GM19395 (cell line): ENCODE measurements around the gene ACTR6.
"Not testable (repeated sequence)": the region's sequence is repeated elsewhere in the genome, so short reads cannot be mapped to it uniquely, and the experiment has no call there.

ENCODE experiments used
- ATAC-seq: cut with Tn5 transposase; IDR thresholded peaks from one replicate; pipeline ENCODE4 v1.9.1; 2021; ENCODE audit warnings: mild to moderate bottlenecking, moderate library complexity; ENCODE audit not compliant: unreplicated experiment

The ACTR6 gene

DNA sequence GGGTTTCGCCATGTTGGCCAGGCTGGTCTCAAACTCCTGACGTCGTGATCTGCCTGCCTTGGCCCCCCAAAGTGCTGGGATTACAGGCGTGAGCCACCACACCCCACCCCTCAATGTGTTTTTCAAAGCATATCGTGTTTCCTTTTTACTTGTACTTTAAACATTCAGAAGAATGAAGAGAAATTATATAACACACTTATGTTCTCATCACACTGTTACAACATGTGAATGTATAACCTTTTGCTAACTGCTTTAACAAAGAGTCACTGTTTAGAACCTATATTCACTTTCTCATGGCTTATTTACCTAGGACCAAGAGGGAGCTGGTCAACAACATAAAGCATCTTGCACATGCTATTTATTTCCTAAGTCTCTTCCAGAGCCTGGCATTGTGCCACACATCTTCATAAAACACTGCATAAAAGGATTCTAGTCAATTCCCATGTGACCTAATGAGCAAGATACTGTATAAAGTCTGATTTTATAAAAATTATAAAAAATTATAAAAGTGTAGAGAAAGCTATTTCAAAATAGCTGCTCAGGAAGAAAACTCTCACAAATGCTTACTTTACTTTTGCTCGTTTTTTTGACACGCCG, 16.0 kb upstream of the ACTR6 start:
- no peak for ATAC-seq

DNA sequence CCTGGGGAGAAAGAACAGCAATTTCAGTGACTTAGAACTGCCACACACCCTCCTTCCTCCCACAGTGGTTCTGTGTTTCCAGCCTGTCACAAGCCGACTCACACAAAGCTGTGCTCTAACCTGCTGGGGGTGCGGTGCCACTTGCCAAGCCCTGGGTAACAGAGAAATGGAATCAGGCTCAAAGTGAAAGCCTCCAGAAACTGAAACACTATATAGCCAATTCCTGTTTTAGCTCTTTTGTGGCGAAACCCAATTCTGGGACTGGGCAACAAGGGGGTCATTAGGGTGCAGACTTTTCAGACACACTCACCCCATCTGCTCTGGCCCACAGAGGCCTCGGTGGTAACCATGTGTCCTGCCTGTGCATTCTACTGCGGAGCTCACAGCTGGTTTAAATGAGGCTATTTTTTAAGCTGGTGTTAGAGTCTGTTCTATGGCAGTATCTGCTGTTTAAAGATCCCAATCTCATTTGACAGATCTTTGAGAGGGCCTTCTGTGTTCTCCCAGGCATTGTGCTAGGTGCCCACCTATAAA, 15.2 kb upstream of the ACTR6 start:
- ATAC-seq = peak; percentile 87

DNA sequence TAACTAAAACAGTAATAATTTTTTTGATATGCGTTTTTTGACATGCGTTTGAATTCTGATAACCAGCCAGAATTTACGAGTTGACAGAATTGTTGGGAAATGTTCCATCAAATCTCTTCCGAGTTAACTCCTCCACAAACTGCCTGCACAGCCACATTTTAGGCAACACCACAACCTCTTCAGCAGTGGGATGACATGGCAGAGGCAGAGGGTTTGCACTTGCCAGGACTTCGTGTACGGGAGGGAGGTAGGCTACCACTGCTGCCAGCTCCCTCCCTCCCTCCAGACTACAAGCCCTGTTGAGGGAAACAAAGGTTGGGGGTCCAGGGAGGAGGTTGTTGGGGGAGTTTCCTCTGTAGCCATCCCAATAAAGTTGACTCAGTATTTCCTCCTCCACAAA, 14.5 kb upstream of the ACTR6 start:
- ATAC-seq = no peak

DNA sequence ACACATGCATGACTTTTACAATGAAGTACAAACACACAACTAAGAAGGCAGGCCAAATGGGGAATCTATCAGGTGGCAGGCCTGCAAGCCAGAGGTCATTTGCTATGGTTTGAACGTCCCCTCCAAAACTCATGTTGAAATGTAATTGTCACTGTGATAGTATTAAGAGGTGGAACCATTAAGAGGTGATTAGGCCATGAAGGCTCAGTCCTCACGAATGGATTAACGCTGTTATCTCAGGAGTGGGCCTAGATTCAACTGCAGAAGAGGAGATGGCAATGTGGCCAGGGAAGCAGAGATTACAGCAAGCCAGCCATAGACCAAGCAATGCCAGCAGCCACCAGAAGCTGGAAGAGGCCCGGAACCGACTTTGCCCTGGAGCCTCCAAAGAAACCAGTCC, 13.5 kb upstream of the ACTR6 start:
- ATAC-seq = no peak

DNA sequence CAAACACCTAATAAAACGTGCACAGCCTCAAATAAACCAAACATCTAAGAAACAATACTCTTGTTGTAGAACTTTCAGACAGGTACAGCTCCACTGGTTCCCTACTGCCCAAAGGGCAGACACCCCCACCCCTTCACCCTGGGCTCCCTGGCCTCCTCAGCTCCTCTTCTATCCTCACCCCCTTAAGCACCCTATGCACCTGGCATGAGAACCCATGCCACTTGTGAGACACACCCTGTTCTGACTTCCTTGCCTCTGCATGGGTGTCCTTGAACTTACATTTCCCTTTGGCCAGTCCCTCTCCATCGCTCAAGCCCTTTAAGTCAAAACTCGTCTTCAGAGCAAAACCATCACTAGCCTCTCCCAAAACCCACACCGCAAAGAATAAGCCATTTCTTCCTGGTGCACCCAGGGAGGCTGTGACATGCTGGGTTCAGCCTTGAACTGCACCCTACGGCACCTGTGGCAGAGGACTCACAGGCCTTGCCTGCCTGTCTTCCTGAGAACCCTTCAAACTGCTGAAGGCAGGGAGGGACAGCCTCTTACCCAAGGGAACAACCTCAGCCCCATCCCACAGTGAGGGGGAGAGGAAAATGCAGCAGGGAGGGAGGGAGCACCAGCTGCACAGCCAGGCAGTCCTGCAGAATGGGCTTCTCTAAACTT, 12.6 kb upstream of the ACTR6 start:
- ATAC-seq = no peak

DNA sequence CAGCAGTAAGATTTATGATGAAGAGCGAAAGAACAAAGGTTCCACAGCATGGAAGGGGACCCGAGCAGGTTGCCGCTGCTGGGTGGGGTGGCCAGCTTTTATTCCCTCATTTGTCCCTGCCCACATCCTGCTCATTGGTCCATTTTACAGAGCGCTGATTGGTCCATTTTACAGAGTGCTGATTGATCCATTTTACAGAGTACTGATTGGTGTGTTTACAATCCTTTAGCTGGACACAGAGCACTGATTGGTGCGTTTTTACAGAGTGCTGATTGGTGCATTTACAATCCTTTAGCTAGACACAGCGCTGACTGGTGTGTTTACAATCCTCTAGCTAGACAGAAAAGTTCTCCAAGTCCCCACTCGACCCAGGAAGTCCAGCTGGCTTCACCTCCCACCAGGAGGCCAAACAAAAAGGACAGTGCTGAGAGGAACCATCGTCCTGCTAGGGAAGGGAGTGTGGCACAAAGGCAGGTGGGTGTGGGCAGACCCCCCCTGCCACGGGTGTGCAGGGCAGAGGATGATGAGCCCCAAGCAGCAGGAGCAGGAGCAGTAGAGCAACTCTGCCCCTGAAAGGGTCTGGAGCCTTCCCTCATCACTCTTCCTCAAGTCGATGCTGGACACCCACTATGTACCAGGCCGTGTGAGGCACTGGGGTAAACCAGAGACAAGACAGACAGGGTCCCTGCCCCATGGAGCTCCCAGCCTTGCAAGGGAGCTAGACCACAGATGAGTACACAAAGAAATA, 11.6 kb upstream of the ACTR6 start:
- ATAC-seq = not testable (repeated sequence)

DNA sequence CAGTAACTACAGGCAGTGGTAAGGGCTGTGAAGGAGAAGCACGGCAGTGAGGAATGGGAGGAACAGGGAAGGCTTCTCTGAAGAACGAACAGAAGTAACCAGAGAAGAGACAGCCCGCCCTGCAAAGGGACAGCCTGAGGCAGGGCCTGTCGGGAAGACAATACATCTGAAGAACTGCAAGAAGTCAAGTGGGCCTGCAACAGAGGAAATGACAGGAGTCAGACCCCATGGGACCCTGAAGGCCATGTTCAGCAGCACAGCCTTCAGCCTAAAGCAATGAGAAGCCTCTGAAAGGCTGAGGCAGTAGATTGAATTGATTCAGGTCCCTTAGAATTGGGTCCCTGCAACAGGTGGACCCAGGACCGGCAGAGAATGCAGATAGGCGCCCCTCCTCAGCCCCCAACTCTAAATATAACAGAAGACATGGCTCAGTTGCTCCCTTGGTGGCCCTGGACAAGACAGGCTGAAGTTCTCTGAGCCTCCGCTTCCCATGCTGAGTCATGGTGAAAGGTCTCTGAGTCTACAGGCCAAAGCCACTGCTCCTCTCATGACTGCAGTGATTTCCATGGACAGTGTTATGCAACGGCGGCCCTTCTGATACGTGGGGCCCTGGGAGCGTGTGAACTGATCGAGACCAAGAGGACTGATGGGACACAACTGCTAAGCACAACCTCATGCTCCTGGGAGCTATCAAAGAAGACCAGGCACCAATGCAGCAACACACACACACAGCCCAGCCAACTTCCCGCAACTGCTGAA, 10.8 kb upstream of the ACTR6 start:
- ATAC-seq = no peak

DNA sequence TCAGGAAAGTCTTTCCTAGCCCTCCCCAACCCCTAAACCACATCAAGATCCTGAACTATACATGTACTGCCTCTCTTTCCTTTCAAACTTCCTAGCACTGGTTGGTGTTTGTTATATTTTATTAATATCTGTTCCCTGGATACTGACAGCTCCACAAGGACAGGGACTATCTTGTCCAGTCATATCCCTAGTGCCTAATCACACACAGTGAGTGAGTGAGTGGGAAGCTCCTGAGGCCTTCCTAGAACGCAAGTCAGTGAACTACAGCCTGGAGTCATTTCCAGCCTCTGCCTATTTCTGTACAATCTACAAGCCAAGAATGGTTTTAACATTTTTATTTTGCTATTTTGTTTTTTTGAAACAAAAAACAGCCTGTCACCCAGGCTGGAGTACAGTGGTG, 7.5 kb upstream of the ACTR6 start:
- ATAC-seq = no peak

DNA sequence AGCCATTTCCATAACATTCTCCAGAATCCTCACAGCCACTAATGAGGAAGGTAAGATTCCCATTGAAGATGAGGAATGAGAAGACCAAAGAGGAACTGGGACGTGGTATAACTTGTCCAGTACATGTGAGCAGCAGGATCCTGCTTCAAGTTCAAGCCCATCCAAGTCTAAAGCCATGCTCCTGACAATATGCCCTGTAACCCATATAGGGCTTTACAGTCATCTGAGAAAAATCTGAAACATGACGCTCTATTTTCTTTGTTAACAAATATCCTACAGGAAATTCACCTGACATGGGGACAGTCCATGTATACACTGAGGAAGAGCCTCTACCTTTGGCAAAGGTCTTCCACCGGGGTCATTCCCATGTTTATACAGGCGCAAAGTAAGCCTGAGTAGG, 3.1 kb upstream of the ACTR6 start:
- no peak for ATAC-seq

DNA sequence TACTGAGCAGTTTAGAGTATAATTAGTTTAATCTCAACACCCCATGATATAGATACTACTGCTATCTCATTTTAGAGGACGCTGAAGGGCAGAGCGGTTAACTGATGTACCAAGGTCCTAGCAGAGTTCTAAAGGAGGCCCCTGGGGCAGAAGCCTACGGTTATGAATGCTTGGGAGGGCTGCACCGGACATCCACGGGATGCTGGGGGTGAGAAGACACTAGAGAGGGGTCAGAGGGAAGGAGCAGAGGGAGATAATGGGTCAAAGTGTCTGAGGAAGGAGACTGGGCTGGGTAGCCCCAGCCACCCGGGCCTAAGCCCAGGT, 1.6 kb upstream of the ACTR6 start:
- peak; percentile 14 for ATAC-seq

DNA sequence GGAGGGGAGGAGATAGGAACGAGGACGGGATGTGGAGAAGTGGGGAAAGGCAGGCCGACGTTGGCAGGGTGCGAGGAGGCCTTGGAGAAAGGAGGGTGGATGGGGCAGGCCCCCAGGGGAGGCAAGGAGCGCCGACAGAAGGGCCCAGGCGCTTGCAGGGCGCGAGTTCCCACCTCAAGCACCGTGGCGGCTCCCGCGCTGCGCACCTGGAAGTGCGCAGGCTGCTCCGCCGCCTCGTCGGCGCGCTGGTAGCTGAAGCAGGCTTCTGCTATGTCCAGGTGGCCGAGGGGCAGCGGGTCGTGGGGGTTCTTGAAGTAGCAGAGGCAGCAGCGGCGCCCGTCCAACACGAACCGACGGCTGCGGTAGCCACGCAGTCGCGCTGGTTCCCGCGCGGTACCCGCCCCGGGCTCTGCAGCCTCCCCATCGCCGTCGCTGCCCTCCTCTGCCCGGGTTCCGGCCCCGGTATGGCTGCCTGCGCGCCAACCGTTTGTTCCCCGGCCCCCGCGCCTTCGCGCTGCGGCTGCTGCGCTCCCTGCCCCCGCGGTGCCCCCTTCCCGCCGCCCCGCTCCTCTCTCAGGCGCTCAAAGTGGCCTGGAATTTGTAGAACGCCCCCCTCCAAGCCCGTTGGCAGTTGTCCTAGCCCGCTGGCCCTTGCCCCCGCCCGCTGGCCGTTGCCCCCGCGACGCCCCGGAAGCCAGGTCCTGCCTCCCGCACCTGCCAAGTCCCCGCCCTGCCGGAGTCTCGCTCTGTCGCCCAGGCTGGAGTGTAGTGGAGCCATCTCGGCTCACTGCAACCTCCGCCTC, 1.1 kb upstream of the ACTR6 start:
- peak; percentile 69 for ATAC-seq

DNA sequence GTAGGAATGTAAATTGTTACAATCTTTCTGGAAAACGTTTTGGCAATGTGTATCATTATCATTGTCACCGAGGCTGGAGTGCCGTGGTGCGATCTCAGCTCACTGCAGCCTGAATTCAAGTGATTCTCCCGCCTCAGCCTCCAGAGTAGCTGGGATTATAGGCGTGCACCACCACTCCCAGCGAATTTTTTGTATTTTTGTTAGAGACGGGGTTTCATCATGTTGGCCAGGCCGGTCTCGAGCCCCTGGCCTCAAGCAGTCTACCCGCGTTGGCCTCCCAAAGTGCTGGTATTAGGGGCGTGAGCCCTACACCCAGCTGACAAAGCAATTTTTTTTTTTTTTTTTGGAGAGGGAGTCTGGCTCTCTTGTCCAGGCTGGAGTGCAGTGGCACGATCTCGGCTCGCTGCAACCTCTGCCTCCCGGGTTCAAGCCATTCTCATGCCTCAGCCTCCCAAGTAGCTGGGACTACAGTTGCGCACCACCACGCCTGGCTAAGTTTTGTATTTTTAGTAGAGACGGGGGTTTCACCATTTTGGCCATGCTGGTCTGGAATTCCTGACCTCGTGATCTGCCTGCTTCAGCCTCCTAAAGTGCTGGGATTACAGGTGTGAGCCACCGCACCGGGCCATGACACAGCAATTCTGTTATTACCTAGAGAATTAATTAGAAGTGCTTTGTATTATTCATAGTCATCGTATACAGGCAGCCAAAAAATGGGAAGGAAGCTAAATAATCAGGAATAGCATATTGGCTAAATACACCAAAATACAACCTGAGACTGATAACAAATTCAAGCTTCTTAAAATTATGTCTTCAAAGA, 1.2 kb downstream of the ACTR6 start:
- no peak for ATAC-seq

DNA sequence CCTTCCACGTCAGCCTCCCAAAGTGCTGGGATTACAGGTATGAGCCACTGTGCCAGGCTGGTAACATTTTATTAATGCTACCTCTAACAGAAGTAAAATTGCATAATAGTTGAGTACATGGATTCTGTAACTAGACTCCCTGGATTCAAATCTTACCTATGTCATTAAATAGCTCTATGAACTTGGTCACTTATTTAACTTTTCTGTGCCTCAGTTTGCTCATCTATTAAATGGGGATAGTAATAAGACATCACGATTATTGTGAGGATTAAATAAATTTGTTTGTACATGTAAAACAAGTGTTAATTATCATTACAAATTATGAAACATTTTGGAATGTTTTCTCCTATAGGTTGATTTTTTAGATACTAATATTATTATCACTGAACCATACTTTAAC, 6.7 kb downstream of the ACTR6 start:
- no peak for ATAC-seq

DNA sequence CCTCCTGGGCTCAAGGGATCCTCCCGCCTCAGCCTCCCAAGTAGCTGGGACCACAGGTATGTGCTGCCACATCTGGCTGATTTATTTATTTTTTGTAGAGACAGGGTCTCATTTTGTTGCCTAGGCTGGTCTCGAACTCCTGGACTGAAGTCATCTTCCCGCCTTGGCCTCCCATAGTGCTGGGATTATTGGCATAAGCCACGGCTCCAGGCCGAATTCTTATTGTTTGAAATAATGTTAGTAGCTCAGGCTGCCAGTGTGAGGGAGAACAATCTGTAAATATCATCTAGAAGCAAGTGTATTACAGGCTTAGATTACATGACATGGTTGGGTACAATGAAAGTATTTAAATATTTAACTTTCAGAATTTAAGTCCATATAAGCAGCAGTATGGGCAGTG, 8.2 kb downstream of the ACTR6 start:
- no peak for ATAC-seq

DNA sequence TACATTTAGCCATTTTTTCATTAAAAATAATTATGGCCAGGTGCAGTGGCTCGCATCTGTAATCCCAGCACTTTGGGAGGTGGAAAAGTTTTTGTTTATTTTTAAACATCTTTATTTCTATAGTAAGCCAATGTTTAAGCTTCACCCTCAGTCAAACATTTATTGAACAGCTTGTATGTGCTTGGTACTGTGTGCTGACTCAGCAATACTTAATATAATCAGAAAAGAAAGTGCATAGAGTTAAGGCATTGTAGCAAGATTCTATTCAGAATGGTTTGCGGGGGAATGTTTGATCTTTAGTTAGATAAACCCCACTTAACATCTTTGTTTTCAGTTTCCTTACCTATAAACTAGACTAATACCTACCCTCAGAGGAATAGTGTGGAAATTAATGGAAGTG, 11.1 kb downstream of the ACTR6 start:
- no peak for ATAC-seq

DNA sequence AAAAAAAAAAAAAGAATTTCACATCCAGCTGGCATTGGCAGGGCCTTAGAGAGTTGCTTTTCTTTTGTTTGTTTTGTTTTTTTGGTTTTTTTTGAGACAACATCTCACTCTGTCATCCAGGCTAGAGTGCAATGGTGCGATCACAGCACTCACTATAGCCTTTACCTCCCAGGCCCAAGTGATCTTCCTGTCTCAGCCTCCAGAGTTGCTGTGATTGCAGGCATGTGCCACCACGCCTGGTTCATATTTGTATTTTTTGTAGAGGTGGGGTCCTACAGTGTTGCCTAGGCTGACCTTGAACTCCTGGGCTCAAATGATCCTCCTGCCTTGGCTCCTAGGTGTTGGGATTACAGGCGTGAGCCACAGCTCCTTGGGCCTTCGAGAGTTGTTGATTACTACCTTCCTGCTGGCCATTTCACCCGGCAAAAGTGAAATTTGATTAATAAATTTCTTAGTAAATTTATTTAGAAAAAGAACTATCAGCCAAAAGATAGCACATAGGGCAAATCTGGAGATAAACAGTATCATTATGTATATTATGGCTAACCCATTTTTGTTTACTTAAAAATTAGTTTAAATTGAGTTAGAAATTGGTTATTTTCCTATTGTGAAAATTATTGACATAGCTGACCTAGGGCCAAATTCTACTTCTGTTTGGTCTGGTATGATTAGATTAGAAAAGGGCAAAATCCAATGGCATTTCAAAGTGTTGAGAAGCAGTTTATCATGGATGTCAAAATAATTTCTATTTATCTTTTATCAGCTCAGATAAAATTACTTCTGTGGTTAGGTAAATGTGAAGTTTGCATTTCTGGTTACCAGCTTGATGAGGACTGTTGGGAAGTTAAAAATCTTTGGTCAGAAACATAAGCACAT, 12.6 kb downstream of the ACTR6 start:
- ATAC-seq = no peak

DNA sequence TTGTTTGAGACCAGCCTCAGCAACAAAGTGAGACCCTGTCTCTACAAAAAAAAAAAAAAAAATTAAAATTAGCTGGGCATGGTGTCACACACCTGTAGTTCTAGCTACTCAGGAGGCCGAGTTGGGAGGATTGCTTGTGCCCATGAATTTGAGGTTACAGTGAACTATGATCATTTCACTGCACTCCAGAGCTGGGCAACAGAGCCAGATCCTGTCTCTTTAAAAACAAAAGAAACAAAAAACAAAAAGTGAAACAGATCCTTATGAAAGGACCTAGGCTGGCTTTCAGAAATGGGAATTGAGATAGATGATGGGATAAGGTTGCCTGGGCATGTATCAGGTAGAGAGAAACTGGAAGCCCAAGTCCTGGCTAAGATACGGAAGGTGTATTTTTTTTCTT, 13.9 kb downstream of the ACTR6 start:
- no peak for ATAC-seq

DNA sequence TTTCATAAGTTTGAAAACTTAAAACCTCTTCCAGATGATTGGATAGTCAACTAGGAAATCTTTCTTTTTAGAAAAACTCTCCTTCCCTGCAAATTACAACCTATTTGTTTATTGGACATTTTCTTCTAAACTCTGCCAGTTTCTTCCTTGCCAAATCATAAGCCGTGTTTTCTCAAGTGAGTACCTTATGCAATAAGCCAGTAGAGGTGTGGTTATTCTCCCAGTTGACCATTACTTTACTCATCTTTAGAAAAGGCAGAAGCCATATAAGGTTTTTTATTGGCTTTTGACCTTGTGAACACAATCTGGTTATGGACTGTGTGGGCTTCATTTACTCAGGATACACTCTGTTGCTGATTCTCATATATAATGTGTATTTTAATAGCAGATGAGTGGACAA, 14.6 kb downstream of the ACTR6 start:
- ATAC-seq = no peak

DNA sequence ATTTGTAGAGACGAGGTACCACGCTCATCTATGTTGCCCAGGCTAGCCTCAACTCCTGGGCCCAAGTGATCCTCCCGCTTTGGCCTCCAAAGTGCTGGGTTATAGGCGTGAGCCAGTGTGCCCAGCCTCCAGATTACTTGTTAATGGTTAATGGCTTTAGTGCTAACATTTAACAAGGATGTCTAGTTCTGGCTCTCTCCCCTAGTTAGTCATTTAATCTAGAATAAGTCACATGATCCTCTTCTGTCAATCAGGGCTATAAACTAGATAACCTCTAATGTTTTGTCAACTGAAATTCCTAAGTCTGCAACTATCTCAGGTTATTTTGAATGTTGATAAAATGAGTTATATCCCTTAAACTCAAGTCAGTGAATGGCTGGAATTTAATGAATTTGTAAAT, 15.7 kb downstream of the ACTR6 start:
- ATAC-seq = no peak
